Left lung (tissue), 10 donors: Measurements from ENCODE around the gene MLST8. TPM values are rescaled to one million over a fixed set of nuclear protein-coding genes. Genes with fewer than 3 reads are reported as not detected.

Experiments
- ATAC-seq: fragments of 200-7000 bp; cut with Tn5 transposase; one replicate; pipeline ENCODE4 v1.9.1; 2020; ENCODE audit warnings: moderate library complexity
- DNase-seq, 4 donors: peaks; one replicate each; pipeline ENCODE4 v3.0.0-alpha.2; 2013 to 2020
- H3K27ac ChIP-seq, 2 donors: fragments of 200-600 bp; sonication (generic) in 1 of 2; one replicate each; pipeline versions ENCODE4 v1.5.0 to v1.8.0; 2020 to 2021
- H3K27me3 ChIP-seq, 2 donors: fragments of 200-600 bp; sonication (generic) in 1 of 2; one replicate each; pipeline versions ENCODE4 v1.5.0 to v1.8.0; 2020 to 2021
- H3K36me3 ChIP-seq, 2 donors: fragments of 200-600 bp; sonication (generic) in 1 of 2; one replicate each; pipeline versions ENCODE4 v1.5.0 to v1.8.0; 2020 to 2021
- H3K4me1 ChIP-seq, 2 donors: fragments of 200-600 bp; one replicate each; pipeline ENCODE4 v1.8.0; 2021
- H3K4me3 ChIP-seq, 2 donors: fragments of 200-600 bp; sonication (generic) in 1 of 2; one replicate each; pipeline versions ENCODE4 v1.5.0 to v1.8.0; 2020 to 2021; ENCODE audit warnings: mild to moderate bottlenecking in 1 of 2
- H3K9me3 ChIP-seq, 2 donors: fragments of 200-600 bp; sonication (generic) in 1 of 2; one replicate each; pipeline versions ENCODE4 v1.5.0 to v1.8.0; 2020 to 2021
- CTCF ChIP-seq, 2 donors: fragments of 200-600 bp; sonication (generic) in 1 of 2; IDR thresholded peaks; one replicate each; pipeline versions ENCODE4 v1.5.0 to v1.8.0; 2021; ENCODE audit warnings: antibody characterized with exemption in 2 of 2
- intact Hi-C, 2 donors: fragments of 100-400 bp; cut with DNase I; formaldehyde crosslinking; loops; one replicate each; pipeline versions ENCODE4 v1.11.2 to v1.14.2; 2022
- polyA plus RNA-seq, 6 donors: library from polyadenylated mRNA; unstranded; fragments of 120-200 nt; gene quantifications; one replicate each; pipeline ENCODE4 v1.2.1, GENCODE V29; 2013; ENCODE audit not compliant: insufficient read length in 6 of 6
- total RNA-seq, 2 donors: library from RNA; stranded (reverse); fragmentation: NEBNext Ultra II Directional; extraction: Animal tissue kit (Norgen Biotek cat#: 25700); gene quantifications; one replicate each; pipeline ENCODE4 v1.2.1, GENCODE V29; 2021
- donor health status: DM: no; HTN: yes; CAD: no.
- donor health status: DM: no; HTN: no; CAD: no.

Gene MLST8
- total and polyA plus RNA-seq, 8 donors: 29.8 to 40.3 (median 37.0) TPM

DNA sequence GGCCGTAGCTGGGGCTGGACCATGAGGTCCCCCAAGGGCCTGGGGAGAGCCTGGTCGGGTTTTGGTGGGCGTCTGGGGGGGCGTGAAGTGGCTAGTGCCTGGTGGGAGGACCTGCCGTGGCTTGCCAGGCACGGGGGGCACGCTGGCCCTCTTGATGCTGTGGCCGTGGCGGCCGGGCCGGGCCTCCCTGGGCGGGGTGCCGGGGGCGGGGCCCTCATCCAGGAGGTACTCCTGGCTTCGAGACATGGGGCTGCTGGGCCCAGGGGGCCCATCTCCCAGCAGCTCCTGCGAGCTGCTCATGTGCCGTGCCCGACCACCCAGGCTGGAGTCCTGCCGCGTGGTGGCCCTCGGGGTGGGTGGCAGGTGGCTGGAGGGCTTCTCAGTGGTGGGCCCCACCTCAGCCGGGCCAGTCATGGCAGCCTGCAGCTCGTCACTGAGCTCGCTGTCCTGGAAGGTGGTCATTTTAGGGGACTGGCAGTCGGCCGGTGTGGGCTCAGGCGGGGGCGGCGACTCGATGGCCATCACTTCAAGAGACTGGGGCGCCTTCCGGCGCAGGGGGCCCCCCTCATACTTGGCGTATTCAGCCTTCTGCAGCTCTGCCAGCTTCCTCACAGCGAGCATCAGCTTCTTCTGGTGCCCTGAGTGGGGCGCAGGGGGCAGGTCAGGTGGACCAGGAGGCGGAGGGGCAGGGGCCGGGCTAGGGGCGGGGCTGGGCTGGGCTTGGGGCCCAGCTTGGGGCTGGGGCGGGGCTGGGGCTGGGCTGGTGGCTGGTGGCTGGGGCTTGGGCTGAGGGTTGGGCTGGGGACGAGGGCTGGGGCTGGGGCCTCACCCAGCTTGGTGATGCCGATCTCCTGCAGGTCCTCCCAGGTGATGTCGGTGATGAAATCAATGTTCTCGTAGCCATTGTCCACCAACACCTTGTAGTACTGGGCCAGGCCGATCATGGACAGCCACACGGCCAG lies 24.0 kb upstream of the MLST8 start:
- Histone ChIP-seq H3K4me3 (no peak overlapping the region), H3K27ac (no peak overlapping the region), H3K4me1 (no peaks in the 10 kb centered on the region), H3K27me3 (no peaks in the 10 kb centered on the region), H3K9me3 (peaks cover 0 to 3% of the 10 kb centered on the region in 2 donors), H3K36me3 (peaks cover 0 to 24% of the 10 kb centered on the region in 2 donors)
- intact Hi-C loops: no loop called here
- no peak for TF ChIP-seq CTCF (IDR thresholded peaks at IDR 0.05)
- DNase-seq (no peak), ATAC-seq (no peak)

DNA sequence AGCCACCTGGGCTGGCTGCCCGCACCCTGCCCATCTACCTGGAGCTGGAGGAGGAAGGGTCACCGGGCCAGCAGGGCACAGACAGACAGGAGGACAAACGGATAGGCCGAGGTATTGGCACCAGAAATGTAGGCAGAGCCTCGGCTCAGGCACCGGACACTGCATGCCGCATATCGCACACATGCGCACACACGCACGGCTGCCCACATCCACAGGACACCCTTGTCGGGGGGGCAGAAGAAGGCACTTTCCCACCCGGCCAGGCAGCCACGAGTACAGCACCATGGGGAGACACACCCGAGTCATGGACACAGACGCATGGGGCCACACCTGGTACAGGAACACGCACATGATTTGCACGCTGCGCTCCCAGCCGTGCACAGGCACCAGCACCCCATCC lies 23.3 kb upstream of the MLST8 start:
- Histone ChIP-seq H3K4me1 (no peaks in the 10 kb centered on the region), H3K36me3 (peaks cover 0 to 17% of the 10 kb centered on the region in 2 donors), H3K4me3 (no peak overlapping the region), H3K9me3 (peaks cover 0 to 3% of the 10 kb centered on the region in 2 donors), H3K27me3 (no peaks in the 10 kb centered on the region), H3K27ac (no peak overlapping the region)
- no peak for TF ChIP-seq CTCF (IDR thresholded peaks at IDR 0.05)
- intact Hi-C loops: no loop called here
- ATAC-seq: no peak
- DNase-seq: no peak

DNA sequence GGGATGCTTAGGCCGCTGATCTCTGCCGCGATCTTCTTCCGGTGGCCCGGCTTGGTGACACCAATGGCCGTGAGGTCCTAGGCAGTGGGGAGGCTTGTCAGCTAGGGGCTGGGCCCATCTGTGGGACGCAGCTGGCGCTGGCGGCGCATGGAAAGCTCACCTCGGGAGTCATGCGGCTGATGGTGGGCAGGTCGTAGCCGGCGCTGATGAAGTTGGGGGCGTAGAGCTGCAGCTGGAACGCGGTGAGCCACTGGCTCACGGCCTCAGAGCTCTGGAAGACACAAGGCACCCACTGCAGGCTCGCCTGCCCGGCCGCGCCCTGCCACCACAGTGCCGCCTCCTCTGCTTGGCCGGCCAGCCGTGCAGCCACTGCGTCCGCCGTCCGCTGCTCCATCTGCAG lies 21.6 kb upstream of the MLST8 start:
- Histone ChIP-seq H3K9me3 (no peaks in the 10 kb centered on the region), H3K4me3 (no peak overlapping the region), H3K27me3 (no peaks in the 10 kb centered on the region), H3K36me3 (no peaks in the 10 kb centered on the region), H3K27ac (no peak overlapping the region), H3K4me1 (no peaks in the 10 kb centered on the region)
- no peak for TF ChIP-seq CTCF (IDR thresholded peaks at IDR 0.05)
- DNase-seq (no peak), ATAC-seq (no peak)
- intact Hi-C loops: no loop called here

GRCh38 chr16:2184346-2184745 lies 20.9 kb upstream of the MLST8 start:
- no peak for DNase-seq
- no peaks in the 10 kb centered on the region for H3K36me3 ChIP-seq
- no peaks in the 10 kb centered on the region for H3K9me3 ChIP-seq
- ATAC-seq: no peak
- H3K27ac ChIP-seq: no peak overlapping the region
- intact Hi-C loops: no loop called here
- TF ChIP-seq CTCF (IDR thresholded peaks at IDR 0.05): no peak
- H3K4me3 ChIP-seq: no peak overlapping the region
- no peaks in the 10 kb centered on the region for H3K4me1 ChIP-seq
- no peaks in the 10 kb centered on the region for H3K27me3 ChIP-seq

- Histone ChIP-seq H3K36me3 (no peaks in the 10 kb centered on the region), H3K4me3 (no peak overlapping the region), H3K4me1 (no peaks in the 10 kb centered on the region), H3K27ac (no peak overlapping the region), H3K9me3 (no peaks in the 10 kb centered on the region), H3K27me3 (no peaks in the 10 kb centered on the region)
- TF ChIP-seq CTCF (IDR thresholded peaks at IDR 0.05): no peak
- intact Hi-C loops: no loop called here
- ATAC-seq (no peak), DNase-seq (no peak)
Observed at GRCh38 chr16:2184962-2185361, 20.3 kb upstream of the MLST8 start.
